Panc1 (cell line): ENCODE measurements around the gene ZBTB34. TPM values are rescaled to one million over a fixed set of nuclear protein-coding genes. Genes with fewer than 3 reads are reported as not detected.

ENCODE experiments used
- ATAC-seq: fragments of 200-7000 bp; cut with Tn5 transposase; 2 replicates; pipeline ENCODE4 v1.9.1; 2020; ENCODE audit warnings: mild to moderate bottlenecking, moderate library complexity
- BruUV-seq: library from RNA; stranded (reverse); fragments of 400-500 nt; replicated peaks from 2 replicates; lab custom pipeline; 2021; lab: Mats Ljungman, UMichigan
- CTCF ChIA-PET: fragments of 300-600 bp; sonication (Branson Sonifier 250); formaldehyde crosslinking; loops from one replicate; lab custom pipeline; 2022; ENCODE audit warnings: antibody characterized with exemption; lab: Charles Lee
- POLR2A ChIA-PET: fragments of 300-600 bp; sonication (Branson Sonifier 250); formaldehyde crosslinking; loops from one replicate; lab custom pipeline; 2022; ENCODE audit warnings: antibody characterized with exemption; lab: Charles Lee
- DNase-seq: peaks from one replicate; pipeline ENCODE4 v3.0.0-alpha.2; 2010; ENCODE audit warnings: low read depth, low spot score
- H3K27ac ChIP-seq: 2 replicates; pipeline ENCODE4 v1.5.1; 2011; ENCODE audit warnings: mild to moderate bottlenecking, low read length, inconsistent platforms
- H3K27me3 ChIP-seq: fragments of 200-500 bp; sonication (Bioruptor generic); 2 replicates; pipeline ENCODE4 v1.6.0; 2014; ENCODE audit warnings: low read length, inconsistent platforms; ENCODE audit not compliant: control insufficient read depth, insufficient read depth
- H3K36me3 ChIP-seq: fragments of 200-500 bp; sonication (Bioruptor generic); 2 replicates; pipeline ENCODE4 v1.5.1; 2014; ENCODE audit warnings: inconsistent platforms, mild to moderate bottlenecking, low read length, moderate library complexity; ENCODE audit not compliant: control insufficient read depth, insufficient read depth
- H3K4me1 ChIP-seq: 2 replicates; pipeline ENCODE4 v1.5.1; 2011; ENCODE audit warnings: inconsistent platforms, mild to moderate bottlenecking, low read length, moderate library complexity; ENCODE audit not compliant: control insufficient read depth, insufficient read depth
- H3K4me3 ChIP-seq, 2 experiments: 2 replicates each; pipeline ENCODE4 v1.5.1; 2011 to 2012; ENCODE audit warnings: low read depth in 2 of 2, low read length in 2 of 2, mild to moderate bottlenecking in 2 of 2, inconsistent platforms in 1 of 2, moderate library complexity in 1 of 2
- H3K9me3 ChIP-seq: fragments of 200-500 bp; sonication (Bioruptor generic); 2 replicates; pipeline ENCODE4 v1.5.1; 2014; ENCODE audit warnings: low read depth, mild to moderate bottlenecking, inconsistent platforms, low read length, moderate library complexity; ENCODE audit not compliant: control insufficient read depth, insufficient read depth
- POLR2AphosphoS5 ChIP-seq: IDR thresholded peaks from 2 replicates; pipeline ENCODE4 v1.6.1; 2012; ENCODE audit warnings: mild to moderate bottlenecking, low read depth, low read length, moderate library complexity
- REST ChIP-seq, 2 experiments: IDR thresholded peaks; 2 replicates each; pipeline ENCODE4 v1.6.1; 2011 to 2012; ENCODE audit warnings: low read depth in 2 of 2, control low read depth in 1 of 2, low read length in 1 of 2, mild to moderate bottlenecking in 1 of 2, moderate library complexity in 1 of 2; ENCODE audit not compliant: insufficient read depth in 1 of 2
- SIN3A ChIP-seq: IDR thresholded peaks from 2 replicates; pipeline ENCODE4 v1.6.1; 2012; ENCODE audit warnings: low read depth, mild to moderate bottlenecking, low read length, moderate library complexity, borderline replicate concordance; ENCODE audit not compliant: insufficient read depth
- TCF7L2 ChIP-seq: IDR thresholded peaks from 2 replicates; pipeline ENCODE4 v1.6.1; 2011; ENCODE audit warnings: mild to moderate bottlenecking, low read depth, low read length, inconsistent platforms
- in situ Hi-C: cut with HindIII; loops from 2 replicates; pipeline ENCODE4 v1.10.0; 2016; ENCODE audit warnings: low sequenced_read_pairs, low pct_unique_long_range_greater_than_20kb
- intact Hi-C: fragments of 100-400 bp; cut with micrococcal nuclease; formaldehyde crosslinking; loops from one replicate; pipeline ENCODE4 v1.10.0; 2022; ENCODE audit not compliant: unreplicated experiment
- total RNA-seq: library from RNA; stranded (reverse); gene quantifications from one replicate; pipeline ENCODE4 v1.2.1, GENCODE V29; 2021; ENCODE audit not compliant: unreplicated experiment
- TF ChIP-seq, protein P1 (sequence below): fragments of 450-650 bp; IDR thresholded peaks from 2 replicates; pipeline ENCODE4 v1.5.1; 2017; ENCODE audit warnings: mild to moderate bottlenecking

The ZBTB34 gene
- total RNA-seq, 1 experiment from 2014 or later: 5.5 TPM

GRCh38 chr9:126847051-126847450 is 13.4 kb upstream of the ZBTB34 start:
- TF ChIP-seq REST (IDR thresholded peaks at IDR 0.05; ENCODE audit: insufficient read depth in 1 of 2, low read depth in 2 of 2, low read length in 1 of 2) (no peak), SIN3A (no peak), POLR2AphosphoS5 (no peak), TCF7L2 (no peak)
- TF ChIP-seq, protein P1, sequence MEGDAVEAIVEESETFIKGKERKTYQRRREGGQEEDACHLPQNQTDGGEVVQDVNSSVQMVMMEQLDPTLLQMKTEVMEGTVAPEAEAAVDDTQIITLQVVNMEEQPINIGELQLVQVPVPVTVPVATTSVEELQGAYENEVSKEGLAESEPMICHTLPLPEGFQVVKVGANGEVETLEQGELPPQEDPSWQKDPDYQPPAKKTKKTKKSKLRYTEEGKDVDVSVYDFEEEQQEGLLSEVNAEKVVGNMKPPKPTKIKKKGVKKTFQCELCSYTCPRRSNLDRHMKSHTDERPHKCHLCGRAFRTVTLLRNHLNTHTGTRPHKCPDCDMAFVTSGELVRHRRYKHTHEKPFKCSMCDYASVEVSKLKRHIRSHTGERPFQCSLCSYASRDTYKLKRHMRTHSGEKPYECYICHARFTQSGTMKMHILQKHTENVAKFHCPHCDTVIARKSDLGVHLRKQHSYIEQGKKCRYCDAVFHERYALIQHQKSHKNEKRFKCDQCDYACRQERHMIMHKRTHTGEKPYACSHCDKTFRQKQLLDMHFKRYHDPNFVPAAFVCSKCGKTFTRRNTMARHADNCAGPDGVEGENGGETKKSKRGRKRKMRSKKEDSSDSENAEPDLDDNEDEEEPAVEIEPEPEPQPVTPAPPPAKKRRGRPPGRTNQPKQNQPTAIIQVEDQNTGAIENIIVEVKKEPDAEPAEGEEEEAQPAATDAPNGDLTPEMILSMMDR: no peak
- Histone ChIP-seq H3K27ac (no peak overlapping the region), H3K9me3 (no peaks in the 10 kb centered on the region), H3K36me3 (no peaks in the 10 kb centered on the region), H3K4me3 (no peak overlapping the region), H3K27me3 (no peaks in the 10 kb centered on the region), H3K4me1 (no peaks in the 10 kb centered on the region)
- ChIA-PET CTCF (interaction anchor here (0.6 kb wide), 1 partner anchor 10 kb away, joined by 3 read pairs; no protein-coding TSS in a partner anchor), POLR2A (no interaction called here)
- in situ Hi-C loops (no loop called here), intact Hi-C loops (no loop called here)
- BruUV-seq: no TSS peak
- ATAC-seq (no peak), DNase-seq (no peak)

DNA sequence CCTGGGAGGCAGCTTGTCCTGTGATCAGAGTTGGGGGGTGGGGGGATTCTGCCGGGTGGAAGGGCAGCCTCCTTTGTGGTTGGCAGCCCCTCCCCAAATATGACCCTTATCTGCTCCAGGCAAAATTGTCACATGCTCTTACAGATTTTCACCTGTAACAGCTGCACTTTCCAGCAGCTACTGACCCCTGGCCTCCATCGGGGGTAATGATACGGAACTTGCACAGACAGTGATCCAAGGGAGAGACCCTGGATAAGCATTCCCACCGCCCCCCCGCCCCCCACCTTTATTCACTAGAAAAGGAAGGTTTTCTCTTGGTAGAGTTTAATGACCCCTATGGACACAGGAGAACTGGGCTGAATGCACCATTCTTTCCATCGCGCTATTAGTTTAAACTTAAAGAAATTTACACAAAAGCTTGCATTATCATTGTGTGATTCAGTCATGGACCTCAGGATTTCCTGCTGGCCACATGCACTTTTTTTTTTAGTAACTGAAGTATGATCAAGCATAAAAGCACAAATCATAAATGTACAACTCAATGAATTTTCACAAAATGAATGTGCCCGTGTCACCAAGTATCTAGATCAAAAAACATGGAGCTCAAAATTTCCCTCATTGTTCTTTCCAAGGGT is 10.7 kb upstream of the ZBTB34 start:
- ATAC-seq: no peak
- no peaks in the 10 kb centered on the region for H3K27me3 ChIP-seq
- in situ Hi-C loops: no loop called here
- no peak for DNase-seq
- ChIA-PET CTCF (no interaction called here), POLR2A (interaction anchor here (0.7 kb wide), 1 partner anchor 11 kb away, joined by 4 read pairs; no protein-coding TSS in a partner anchor)
- intact Hi-C loops: no loop called here
- H3K36me3 ChIP-seq: no peaks in the 10 kb centered on the region
- no peak for TF ChIP-seq SIN3A
- no peaks in the 10 kb centered on the region for H3K9me3 ChIP-seq
- no TSS peak for BruUV-seq
- H3K4me3 ChIP-seq: no peak overlapping the region
- no peaks in the 10 kb centered on the region; the same call in 1 of the 2 replicates for H3K4me1 ChIP-seq
- H3K27ac ChIP-seq: no peak overlapping the region

DNA sequence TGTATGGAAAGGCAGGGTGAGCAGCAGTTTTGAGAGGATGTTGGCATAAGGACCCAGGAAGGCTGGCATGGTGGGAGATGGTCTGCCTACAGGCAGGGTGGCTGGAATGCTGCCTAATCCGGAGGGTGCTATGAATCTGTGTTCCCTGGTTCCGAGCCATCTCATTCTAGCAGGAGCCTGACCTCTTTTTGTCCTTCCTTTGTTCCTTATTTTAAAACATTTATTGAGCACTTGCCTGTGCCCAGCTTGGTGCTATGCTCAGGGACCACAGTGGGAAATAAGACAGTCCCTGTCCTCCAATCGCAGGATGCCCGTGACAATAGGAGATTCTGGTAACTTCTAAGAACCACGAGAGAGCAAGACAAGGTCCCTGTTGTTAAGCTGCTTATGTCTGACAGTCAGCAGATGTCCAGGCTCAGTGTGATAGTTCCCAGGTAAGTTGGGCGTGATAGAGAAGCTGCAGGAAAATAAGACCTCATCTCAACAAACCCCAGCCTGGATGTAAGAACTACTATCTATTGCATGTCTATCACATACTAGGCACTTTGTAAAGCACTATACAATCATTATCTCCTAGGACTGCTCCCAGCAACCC is 9.1 kb upstream of the ZBTB34 start:
- H3K27ac ChIP-seq: no peak overlapping the region
- CTCF ChIA-PET: no interaction called here
- no peaks in the 10 kb centered on the region; the same call in 1 of the 2 replicates for H3K4me1 ChIP-seq
- in situ Hi-C loops (no loop called here), intact Hi-C loops (no loop called here)
- H3K9me3 ChIP-seq: no peaks in the 10 kb centered on the region
- TF ChIP-seq, protein P1: no peak
- TF ChIP-seq REST (IDR thresholded peaks at IDR 0.05; ENCODE audit: insufficient read depth in 1 of 2, low read depth in 2 of 2, low read length in 1 of 2) (no peak), POLR2AphosphoS5 (no peak), SIN3A (no peak), TCF7L2 (no peak)
- no peaks in the 10 kb centered on the region for H3K27me3 ChIP-seq
- DNase-seq: no peak
- no peaks in the 10 kb centered on the region for H3K36me3 ChIP-seq
- POLR2A ChIA-PET: no interaction called here
- no peak overlapping the region for H3K4me3 ChIP-seq
- no peak for ATAC-seq
- BruUV-seq: no TSS peak
